IMR-90 (cell line): ENCODE results near the gene BTBD9. TPM values are rescaled to one million over a fixed set of nuclear protein-coding genes. Genes with fewer than 3 reads are reported as not detected.

Experiments
- ATAC-seq: fragments of 200-7000 bp; cut with Tn5 transposase; 2 replicates; pipeline ENCODE4 v1.9.1; 2020; ENCODE audit warnings: low read depth, mild to moderate bottlenecking, moderate library complexity
- BruUV-seq: library from RNA; stranded (reverse); fragments of 400-500 nt; replicated peaks from 2 replicates; lab custom pipeline; 2021; lab: Mats Ljungman, UMichigan
- CTCF ChIA-PET: fragments of 300-600 bp; formaldehyde crosslinking; extraction: SDS; loops from one replicate; lab custom pipeline; 2021; ENCODE audit warnings: antibody characterized with exemption; lab: Yijun Ruan, JAX
- POLR2A ChIA-PET: fragments of 300-600 bp; sonication (Branson Sonifier 250); formaldehyde crosslinking; loops from one replicate; lab custom pipeline; 2022; ENCODE audit warnings: antibody characterized with exemption; ENCODE audit not compliant: unreplicated experiment; lab: Charles Lee
- DNase-seq: peaks from one replicate; pipeline ENCODE4 v3.0.0; 2013
- H2AFZ ChIP-seq: replicated peaks from 2 replicates; pipeline ENCODE3; 2013; ENCODE audit warnings: low read length, mild to moderate bottlenecking; ENCODE audit not compliant: poor library complexity
- H2AK5ac ChIP-seq: 2 replicates; pipeline ENCODE4 v1.6.1; 2013; ENCODE audit warnings: low read depth, low read length, inconsistent platforms
- H2AK9ac ChIP-seq: replicated peaks from 2 replicates; pipeline ENCODE3; 2013; ENCODE audit warnings: mild to moderate bottlenecking, low read depth, low read length, moderate library complexity; ENCODE audit not compliant: poor library complexity
- H2BK120ac ChIP-seq: 2 replicates; pipeline ENCODE4 v1.6.1; 2013; ENCODE audit warnings: low read depth, low read length, inconsistent platforms
- H2BK15ac ChIP-seq: 3 replicates; pipeline ENCODE4 v1.6.1; 2013; ENCODE audit warnings: low read depth, low read length, inconsistent platforms
- H2BK20ac ChIP-seq: 2 replicates; pipeline ENCODE4 v1.6.1; 2013; ENCODE audit warnings: low read depth, mild to moderate bottlenecking, inconsistent platforms, low read length, moderate library complexity
- H2BK5ac ChIP-seq: 2 replicates; pipeline ENCODE4 v1.6.1; 2013; ENCODE audit warnings: mild to moderate bottlenecking, low read depth, low read length, inconsistent platforms; ENCODE audit not compliant: poor library complexity, severe bottlenecking
- H3K14ac ChIP-seq: replicated peaks from 2 replicates; pipeline ENCODE4 v1.6.1; 2013; ENCODE audit warnings: low read depth, low read length, inconsistent platforms
- H3K18ac ChIP-seq: 2 replicates; pipeline ENCODE4 v1.6.1; 2013; ENCODE audit warnings: low read depth, low read length, control low read depth
- H3K23ac ChIP-seq: 2 replicates; pipeline ENCODE4 v1.6.1; 2013; ENCODE audit warnings: low read depth, low read length, inconsistent platforms
- H3K27ac ChIP-seq: 2 replicates; pipeline ENCODE4 v1.5.1; 2013; ENCODE audit warnings: mild to moderate bottlenecking, control low read depth, low read length; ENCODE audit not compliant: insufficient read depth
- H3K27me3 ChIP-seq: 2 replicates; pipeline ENCODE4 v1.6.1; 2013; ENCODE audit warnings: low read length; ENCODE audit not compliant: control insufficient read depth, insufficient read depth
- H3K36me3 ChIP-seq: 2 replicates; pipeline ENCODE4 v1.6.1; 2013; ENCODE audit warnings: low read length, mixed read lengths; ENCODE audit not compliant: control insufficient read depth, insufficient read depth
- H3K4ac ChIP-seq: 2 replicates; pipeline ENCODE4 v1.6.1; 2013; ENCODE audit warnings: low read depth, low read length, inconsistent platforms
- H3K4me1 ChIP-seq: 2 replicates; pipeline ENCODE4 v1.6.1; 2013; ENCODE audit warnings: low read length, mixed read lengths; ENCODE audit not compliant: control insufficient read depth, insufficient read depth
- H3K4me2 ChIP-seq: 2 replicates; pipeline ENCODE4 v1.6.1; 2013; ENCODE audit warnings: low read depth, mild to moderate bottlenecking, control low read depth, low read length, moderate library complexity
- H3K4me3 ChIP-seq: 2 replicates; pipeline ENCODE4 v1.5.1; 2013; ENCODE audit warnings: low read depth, mild to moderate bottlenecking, control low read depth, low read length, moderate library complexity; ENCODE audit not compliant: insufficient read depth
- H3K56ac ChIP-seq: 2 replicates; pipeline ENCODE4 v1.6.1; 2013; ENCODE audit warnings: low read length, inconsistent platforms; ENCODE audit not compliant: insufficient read depth; ENCODE audit errors: extremely low read depth
- H3K79me1 ChIP-seq, 2 experiments: 2 replicates each; pipeline ENCODE4 v1.6.1; 2013; ENCODE audit warnings: low read length in 2 of 2, inconsistent platforms in 1 of 2, low read depth in 1 of 2
- H3K9ac ChIP-seq: 2 replicates; pipeline ENCODE4 v1.6.1; 2013; ENCODE audit warnings: low read depth, low read length, control low read depth
- H3K9me1 ChIP-seq: 2 replicates; pipeline ENCODE4 v1.6.1; 2013; ENCODE audit warnings: low read length, inconsistent platforms; ENCODE audit not compliant: insufficient read depth
- H3K9me3 ChIP-seq: 2 replicates; pipeline ENCODE4 v1.6.1; 2013; ENCODE audit warnings: low read length; ENCODE audit not compliant: control insufficient read depth, insufficient read depth
- H4K20me1 ChIP-seq: 2 replicates; pipeline ENCODE4 v1.6.1; 2013; ENCODE audit warnings: low read length, inconsistent platforms; ENCODE audit not compliant: insufficient read depth
- H4K5ac ChIP-seq: 2 replicates; pipeline ENCODE4 v1.6.1; 2013; ENCODE audit warnings: mild to moderate bottlenecking, low read depth, low read length, control low read depth
- H4K8ac ChIP-seq, 2 experiments: 2 replicates each; pipeline ENCODE4 v1.6.1; 2013; ENCODE audit warnings: low read depth in 2 of 2, low read length in 2 of 2, control low read depth in 1 of 2, inconsistent platforms in 1 of 2
- H4K91ac ChIP-seq: 2 replicates; pipeline ENCODE4 v1.6.1; 2013; ENCODE audit warnings: low read depth, low read length, inconsistent platforms; ENCODE audit not compliant: insufficient read depth
- CEBPB ChIP-seq: IDR thresholded peaks from 2 replicates; pipeline ENCODE4 v1.6.1; 2012; ENCODE audit warnings: low read depth, low read length, improper control_type of control experiment
- WGBS, 2 experiments: methylation state at CpG; one replicate each; pipeline versions ENCODE4 v1.1.5 to v1.1.7; 2013; ENCODE audit warnings: missing lambda C conversion rate in 2 of 2; ENCODE audit not compliant: insufficient read length in 1 of 2; ENCODE audit errors: extremely low coverage in 2 of 2; 5-methylcytosine and 5-hydroxymethylcytosine counted together
- dilution Hi-C: fragments of 300-500 bp; cut with HindIII; formaldehyde crosslinking; loops from one replicate; pipeline ENCODE4 v1.14.3; 2018; ENCODE audit warnings: low sequenced_read_pairs; ENCODE audit not compliant: unreplicated experiment
- in situ Hi-C: fragments of 300-500 bp; cut with MboI; formaldehyde crosslinking; loops from 3 replicates; pipeline ENCODE4 v1.14.3; 2019; ENCODE audit warnings: low sequenced_read_pairs, inconsistent platforms, mixed read lengths
- intact Hi-C: fragments of 100-400 bp; cut with micrococcal nuclease; formaldehyde crosslinking; loops from 2 replicates; pipeline ENCODE4 v1.10.0; 2022
- polyA plus RNA-seq, 3 experiments: library from polyadenylated mRNA; depleted of rRNA; stranded (reverse); fragments of >200 nt; gene quantifications; 2 replicates each; pipeline ENCODE4 v1.2.3, GENCODE V29; 2012; ENCODE audit warnings: low replicate concordance in 1 of 3
- total RNA-seq: library from RNA; depleted of rRNA; stranded (reverse); fragments of >200 nt; gene quantifications from 2 replicates; pipeline ENCODE4 v1.2.3, GENCODE V29; 2012

The BTBD9 gene
- total and polyA plus RNA-seq, 2 of the 4 experiments (the other 2 are of a cell fraction), result 4.1 to 22.0 TPM

GRCh38 chr6:38482466-38482865 lies 157.3 kb downstream of the BTBD9 start:
- intact Hi-C loops, result no loop called here
- no peak overlapping the region for H2BK5ac ChIP-seq
- no peaks in the 10 kb centered on the region for H3K36me3 ChIP-seq
- no peak overlapping the region for H3K4ac ChIP-seq
- H4K8ac ChIP-seq, result no peak overlapping the region
- H3K4me3 ChIP-seq, result no peak overlapping the region
- peaks cover 8% of the 10 kb centered on the region; the same call in 1 of the 2 replicates for H3K9me1 ChIP-seq
- dilution Hi-C loops, result no loop called here
- BruUV-seq, result no TSS peak
- no peak overlapping the region for H3K56ac ChIP-seq
- in situ Hi-C loops, result no loop called here
- H2AFZ ChIP-seq, result no peak overlapping the region
- no peak overlapping the region for H4K91ac ChIP-seq
- WGBS, 2 experiments, result no CpG with 5 or more reads among the region's 1 CpG
- H3K14ac ChIP-seq, result no peak overlapping the region
- H3K18ac ChIP-seq, result no peak overlapping the region
- ChIA-PET POLR2A (no interaction called here), CTCF (interaction anchor here (0.6 to 1.3 kb wide), 3 partner anchors 12 to 453 kb away, joined by 3 to 4 read pairs (median 4); no protein-coding TSS in a partner anchor)
- peak overlapping the region; percentile 10; the same call in 1 of the 2 replicates for H3K23ac ChIP-seq
- TF ChIP-seq CEBPB, result no peak
- H3K27me3 ChIP-seq, result no peaks in the 10 kb centered on the region
- 0 out of 2 replicates have a peak, but pooled peaks cover 2% of the 10 kb centered on the region for H3K4me1 ChIP-seq
- 0 out of 4 replicates have a peak, but pooled peaks cover 0 to 4% of the 10 kb centered on the region in 2 experiments for H3K79me1 ChIP-seq
- H2BK120ac ChIP-seq, result no peak overlapping the region
- no peak overlapping the region for H2AK9ac ChIP-seq
- no peaks in the 10 kb centered on the region for H4K20me1 ChIP-seq
- H4K5ac ChIP-seq, result no peak overlapping the region
- H3K9ac ChIP-seq, result no peak overlapping the region
- peak; percentile 22 for DNase-seq
- H3K27ac ChIP-seq, result no peak overlapping the region
- H2BK20ac ChIP-seq, result 0 out of 2 replicates have a peak overlapping the region, but pooled peaks have one; percentile 44
- no peak overlapping the region for H2AK5ac ChIP-seq
- H2BK15ac ChIP-seq, result no peak overlapping the region
- ATAC-seq, result no peak
- H3K4me2 ChIP-seq, result no peak overlapping the region
- no peaks in the 10 kb centered on the region for H3K9me3 ChIP-seq
